G401 (cell line): Measurements from ENCODE around the gene GBX2. TPM values are rescaled to one million over a fixed set of nuclear protein-coding genes. Genes with fewer than 3 reads are reported as not detected.
"Not testable (repeated sequence)": the region's sequence is repeated elsewhere in the genome, so short reads cannot be mapped to it uniquely, and the experiment has no call there.

ENCODE experiments used
- DNase-seq: peaks from one replicate; pipeline ENCODE4 v3.0.0-alpha.2; 2015; ENCODE audit warnings: low spot score
- in situ Hi-C: cut with HindIII; loops from 2 replicates; pipeline ENCODE4 v1.10.0; 2016; ENCODE audit warnings: low sequenced_read_pairs, mixed read lengths
- total RNA-seq: library from RNA; depleted of rRNA; stranded (reverse); fragments of >200 nt; shearing (Covaris generic); gene quantifications from 2 replicates; pipeline ENCODE4 v1.2.3, GENCODE V29; 2014

Gene GBX2
- total RNA-seq, 1 experiment from 2014 or later, result 25.0 TPM

- DNase-seq, result no peak
Observed at GRCh38 chr2:236158969-236159777, 9.0 kb downstream of the GBX2 start.

GRCh38 chr2:236157815-236158498, 10.2 kb downstream of the GBX2 start:
- DNase-seq, result no peak
- in situ Hi-C loops, result no loop called here

More at GRCh38 chr2:236158969-236159777, 9.0 kb downstream of the GBX2 start:
- in situ Hi-C loops, result no loop called here

- in situ Hi-C loops, result no loop called here
- no peak for DNase-seq
Observed at GRCh38 chr2:236157366-236157765, 10.8 kb downstream of the GBX2 start.

GRCh38 chr2:236156860-236157194, 11.4 kb downstream of the GBX2 start:
- DNase-seq, result no peak
- in situ Hi-C loops, result no loop called here

- DNase-seq, result no peak
- in situ Hi-C loops, result no loop called here
Observed at GRCh38 chr2:236156095-236156859, 11.9 kb downstream of the GBX2 start.

GRCh38 chr2:236155406-236155805, 12.8 kb downstream of the GBX2 start:
- no peak for DNase-seq
- in situ Hi-C loops, result no loop called here

GRCh38 chr2:236146436-236146835, 21.8 kb downstream of the GBX2 start:
- DNase-seq, result no peak
- in situ Hi-C loops, result no loop called here

- in situ Hi-C loops, result no loop called here
- no peak for DNase-seq
Observed at GRCh38 chr2:236143811-236144210, 24.4 kb downstream of the GBX2 start.

GRCh38 chr2:236141616-236142015, 26.6 kb downstream of the GBX2 start:
- DNase-seq, in situ Hi-C loops: not testable (repeated sequence)

GRCh38 chr2:236137066-236137465, 31.1 kb downstream of the GBX2 start:
- in situ Hi-C loops, result no loop called here
- no peak for DNase-seq

- no peak for DNase-seq
- in situ Hi-C loops, result no loop called here
Observed at GRCh38 chr2:236136538-236136937, 31.6 kb downstream of the GBX2 start.

- DNase-seq, result no peak
- in situ Hi-C loops, result no loop called here
Observed at GRCh38 chr2:236133410-236134012, 34.7 kb downstream of the GBX2 start.

- DNase-seq, result no peak
- in situ Hi-C loops, result no loop called here
Observed at GRCh38 chr2:236131073-236131692, 37.0 kb downstream of the GBX2 start.

GRCh38 chr2:236130349-236130998, 37.7 kb downstream of the GBX2 start:
- in situ Hi-C loops, result no loop called here

GRCh38 chr2:236129935-236130334, 38.3 kb downstream of the GBX2 start:
- in situ Hi-C loops, result no loop called here
- no peak for DNase-seq

More at GRCh38 chr2:236130349-236130998, 37.7 kb downstream of the GBX2 start:
- DNase-seq, result no peak

GRCh38 chr2:236128321-236128720, 39.9 kb downstream of the GBX2 start:
- in situ Hi-C loops, result no loop called here

GRCh38 chr2:236127010-236127409, 41.2 kb downstream of the GBX2 start:
- no peak for DNase-seq
- in situ Hi-C loops, result no loop called here

More at GRCh38 chr2:236128321-236128720, 39.9 kb downstream of the GBX2 start:
- no peak for DNase-seq

GRCh38 chr2:236125541-236125940, 42.6 kb downstream of the GBX2 start:
- no peak for DNase-seq
- in situ Hi-C loops, result no loop called here
